CD14-positive monocyte (primary cell): ENCODE results near the gene DDX10. TPM values are rescaled to one million over a fixed set of nuclear protein-coding genes. Genes with fewer than 3 reads are reported as not detected.
A peak's percentile ranks its signal among the peaks of the same experiment; 100 is the strongest.

Source experiments
- DNase-seq, 3 donors: peaks; one replicate each; pipeline ENCODE4 v3.0.0-alpha.2; 2011 to 2022
- H2AFZ ChIP-seq: 2 replicates; pipeline ENCODE4 v1.6.0; 2012; ENCODE audit warnings: mild to moderate bottlenecking, low read depth, low read length, inconsistent platforms; ENCODE audit not compliant: insufficient read depth, poor library complexity, severe bottlenecking
- H3K27ac ChIP-seq, 2 donors: 1 replicate in 1 of 2; 2 replicates in 1 of 2; pipeline ENCODE4 v1.5.1; 2012 to 2013; ENCODE audit warnings: low read length in 2 of 2, control low read depth in 1 of 2, inconsistent platforms in 1 of 2, low read depth in 1 of 2, mild to moderate bottlenecking in 1 of 2
- H3K27me3 ChIP-seq, 2 donors: one replicate each; pipeline versions ENCODE4 v1.6.0 to v1.6.1; 2011 to 2013; ENCODE audit warnings: low read length in 2 of 2; ENCODE audit not compliant: control insufficient read depth in 2 of 2, insufficient read depth in 2 of 2
- H3K36me3 ChIP-seq, 2 donors: replicated peaks in 1 of 2; 1 replicate in 1 of 2; 2 replicates in 1 of 2; pipeline versions ENCODE4 v1.5.1 to v1.6.1; 2012 to 2013; ENCODE audit warnings: low read length in 2 of 2, control low read depth in 1 of 2, inconsistent platforms in 1 of 2, mild to moderate bottlenecking in 1 of 2; ENCODE audit not compliant: insufficient read depth in 2 of 2, control insufficient read depth in 1 of 2
- H3K4me1 ChIP-seq, 2 donors: 1 replicate in 1 of 2; 2 replicates in 1 of 2; pipeline versions ENCODE4 v1.5.1 to v1.6.1; 2012 to 2013; ENCODE audit warnings: low read length in 2 of 2, control low read depth in 1 of 2, inconsistent platforms in 1 of 2, mild to moderate bottlenecking in 1 of 2, moderate library complexity in 1 of 2; ENCODE audit not compliant: insufficient read depth in 2 of 2, control insufficient read depth in 1 of 2
- H3K4me2 ChIP-seq: replicated peaks from 2 replicates; pipeline ENCODE3; 2012; ENCODE audit warnings: low read length, moderate library complexity, mild to moderate bottlenecking; ENCODE audit not compliant: poor library complexity, severe bottlenecking; ENCODE audit errors: extremely low read depth
- H3K4me3 ChIP-seq, 3 experiments: fragments of 200-600 bp in 1 of 3; sonication (generic) in 1 of 3; replicated peaks in 1 of 3; 1 replicate in 2 of 3; 2 replicates in 1 of 3; pipeline ENCODE4 v1.5.1; 2011 to 2013; ENCODE audit warnings: low read length in 3 of 3, mild to moderate bottlenecking in 3 of 3, control low read depth in 2 of 3, low read depth in 2 of 3, inconsistent platforms in 1 of 3, moderate library complexity in 1 of 3
- H3K79me2 ChIP-seq: 2 replicates; pipeline ENCODE4 v1.6.0; 2012; ENCODE audit warnings: mild to moderate bottlenecking, control low read depth, inconsistent platforms, low read length, moderate library complexity; ENCODE audit not compliant: insufficient read depth
- H3K9ac ChIP-seq: 2 replicates; pipeline ENCODE4 v1.6.0; 2017; ENCODE audit warnings: low read length, mild to moderate bottlenecking; ENCODE audit not compliant: insufficient read depth, poor library complexity, severe bottlenecking
- H3K9me3 ChIP-seq, 2 donors: replicated peaks in 1 of 2; 1 replicate in 1 of 2; 2 replicates in 1 of 2; pipeline versions ENCODE4 v1.5.1 to v1.6.1; 2012 to 2013; ENCODE audit warnings: low read length in 2 of 2, control low read depth in 1 of 2; ENCODE audit not compliant: control insufficient read depth in 1 of 2, insufficient read depth in 1 of 2
- H4K20me1 ChIP-seq: 2 replicates; pipeline ENCODE4 v1.6.0; 2012; ENCODE audit warnings: mild to moderate bottlenecking, low read length, control low read depth, moderate library complexity; ENCODE audit not compliant: insufficient read depth
- H3K27ac Mint-ChIP-seq, 7 donors: one replicate each; pipeline ENCODE4 v1.8.0; 2020; ENCODE audit warnings: mild to moderate bottlenecking in 7 of 7, mixed read lengths in 7 of 7, moderate library complexity in 6 of 7, inconsistent platforms in 2 of 7
- H3K27me3 Mint-ChIP-seq, 3 donors: one replicate each; pipeline ENCODE4 v1.8.0; 2021 to 2022; ENCODE audit warnings: low read depth in 3 of 3, mild to moderate bottlenecking in 3 of 3, mixed read lengths in 3 of 3, moderate library complexity in 3 of 3, inconsistent platforms in 1 of 3
- H3K36me3 Mint-ChIP-seq, 2 donors: one replicate each; pipeline ENCODE4 v1.8.0; 2020; ENCODE audit warnings: mixed read lengths in 2 of 2, inconsistent platforms in 1 of 2, mild to moderate bottlenecking in 1 of 2
- H3K4me1 Mint-ChIP-seq: one replicate; pipeline ENCODE4 v1.8.0; 2020; ENCODE audit warnings: mild to moderate bottlenecking, mixed read lengths
- H3K4me3 Mint-ChIP-seq, 2 donors: one replicate each; pipeline ENCODE4 v1.8.0; 2020; ENCODE audit warnings: mild to moderate bottlenecking in 2 of 2, mixed read lengths in 2 of 2, moderate library complexity in 1 of 2
- H3K9me3 Mint-ChIP-seq, 7 donors: one replicate each; pipeline ENCODE4 v1.8.0; 2020 to 2022; ENCODE audit warnings: mixed read lengths in 7 of 7, mild to moderate bottlenecking in 6 of 7, moderate library complexity in 6 of 7, inconsistent platforms in 2 of 7
- CTCF ChIP-seq: fragments of 200-600 bp; IDR thresholded peaks from one replicate; pipeline ENCODE4 v1.8.0; 2022; ENCODE audit warnings: antibody characterized with exemption, mild to moderate bottlenecking
- WGBS: methylation state at CpG from one replicate; pipeline ENCODE4 v1.1.5; 2013; ENCODE audit warnings: missing lambda C conversion rate; ENCODE audit not compliant: insufficient coverage; 5-methylcytosine and 5-hydroxymethylcytosine counted together
- intact Hi-C, 2 donors: fragments of 100-400 bp; cut with micrococcal nuclease; formaldehyde crosslinking; loops; one replicate each; pipeline versions ENCODE4 v1.15.0 to v1.15.1; 2023
- polyA plus RNA-seq, 3 donors: library from polyadenylated mRNA; depleted of rRNA in 1 of 3; unstranded in 2 of 3; stranded (reverse) in 1 of 3; fragments of 300-500 nt in 2 of 3; fragments of >200 nt in 1 of 3; fragmentation: Illumina TruSeq in 2 of 3; gene quantifications; 1 replicate in 2 of 3; 2 replicates in 1 of 3; pipeline ENCODE4 v1.2.3, GENCODE V29; 2012 to 2021

Gene DDX10
- polyA plus RNA-seq, 3 donors = 5.0 to 6.3 (median 5.3) TPM

- Histone ChIP-seq H3K9ac (no peak overlapping the region), H3K4me3 (no peak overlapping the region), H2AFZ (peak overlapping the region; percentile 26), H3K27ac (no peak overlapping the region), H4K20me1 (no peaks in the 10 kb centered on the region), H3K27me3 (no peaks in the 10 kb centered on the region), H3K9me3 (no peaks in the 10 kb centered on the region), H3K36me3 (no peaks in the 10 kb centered on the region), H3K4me2 (no peak overlapping the region), H3K4me1 (peaks cover 13 to 16% of the 10 kb centered on the region in 2 donors), H3K79me2 (no peaks in the 10 kb centered on the region)
- no peaks in the 10 kb centered on the region for H3K9me3 Mint-ChIP-seq
- TF ChIP-seq CTCF = no peak
- DNase-seq = peak; percentile 38 to 80 (median 49)
- peaks cover 0 to 2% (median 0%) of the 10 kb centered on the region in 3 donors for H3K27me3 Mint-ChIP-seq
- H3K4me3 Mint-ChIP-seq = peak overlapping the region in 1 of 2 donors; percentile 23
- intact Hi-C loops = no loop called here
- no peaks in the 10 kb centered on the region for H3K36me3 Mint-ChIP-seq
- 32% methylated on average over 3 of the region's 10 CpGs for WGBS
- H3K4me1 Mint-ChIP-seq = peaks cover 18% of the 10 kb centered on the region
- peak overlapping the region in 2 of 7 donors; percentile 39 to 74 for H3K27ac Mint-ChIP-seq
Observed at GRCh38 chr11:108965306-108966001, 300.6 kb downstream of the DDX10 start.

GRCh38 chr11:108966206-108966605 lies 301.3 kb downstream of the DDX10 start:
- Mint-ChIP-seq H3K9me3 (no peaks in the 10 kb centered on the region), H3K4me3 (no peak overlapping the region), H3K36me3 (no peaks in the 10 kb centered on the region), H3K27me3 (peaks cover 0 to 4% (median 0%) of the 10 kb centered on the region in 3 donors), H3K27ac (no peak overlapping the region), H3K4me1 (peaks cover 13% of the 10 kb centered on the region)
- Histone ChIP-seq H3K79me2 (no peaks in the 10 kb centered on the region), H3K4me1 (peaks cover 8 to 12% of the 10 kb centered on the region in 2 donors), H3K4me3 (no peak overlapping the region), H3K9ac (no peak overlapping the region), H3K27me3 (no peaks in the 10 kb centered on the region), H4K20me1 (no peaks in the 10 kb centered on the region), H3K27ac (no peak overlapping the region), H3K36me3 (no peaks in the 10 kb centered on the region), H3K4me2 (no peak overlapping the region), H3K9me3 (no peaks in the 10 kb centered on the region), H2AFZ (no peak overlapping the region)
- intact Hi-C loops = no loop called here
- no peak for DNase-seq
- TF ChIP-seq CTCF = no peak
- 100% methylated on average over 3 of the region's 4 CpGs for WGBS
